Adrenal gland (tissue), 5 donors: Measurements from ENCODE around the gene ACTR6.

ENCODE experiments used
- POLR2A ChIP-seq, 2 donors: fragments of 450-650 bp; IDR thresholded peaks; one replicate each; pipeline ENCODE4 v1.6.1; 2017; ENCODE audit warnings: antibody characterized with exemption in 2 of 2, mild to moderate bottlenecking in 2 of 2, moderate library complexity in 1 of 2
- TF ChIP-seq, protein P1 (sequence below), 6 experiments: fragments of 450-650 bp in 4 of 6; fragments of 200-600 bp in 2 of 6; sonication (generic) in 1 of 6; IDR thresholded peaks; 1 replicate in 5 of 6; 2 replicates in 1 of 6; pipeline versions ENCODE4 v1.5.1 to v1.8.0; 2016 to 2021; ENCODE audit warnings: antibody characterized with exemption in 6 of 6, mild to moderate bottlenecking in 2 of 6, moderate library complexity in 1 of 6
- donor health status: DM: no; HTN: no; CAD: no.

DNA sequence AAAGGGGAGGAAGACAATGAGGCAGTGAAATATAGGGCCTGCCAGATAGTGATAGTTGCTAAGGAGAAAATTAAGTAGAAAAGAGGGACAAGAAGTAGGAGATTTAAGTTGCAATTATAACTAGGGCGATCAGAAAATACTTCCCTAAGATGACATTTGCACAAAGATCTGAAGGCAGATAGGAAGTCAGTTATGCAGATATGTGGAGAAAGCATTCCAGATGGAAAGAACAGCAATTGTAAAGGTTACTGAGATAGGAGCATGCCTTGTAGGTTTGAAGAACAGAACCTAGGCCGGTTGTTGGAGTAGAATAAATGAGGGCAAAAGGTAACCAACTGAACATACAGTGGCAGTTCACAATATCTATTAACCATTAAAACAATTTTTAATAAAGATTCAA, 21.4 kb upstream of the ACTR6 start:
- no peak for TF ChIP-seq POLR2A (IDR thresholded peaks at IDR 0.05)
- TF ChIP-seq, protein P1, sequence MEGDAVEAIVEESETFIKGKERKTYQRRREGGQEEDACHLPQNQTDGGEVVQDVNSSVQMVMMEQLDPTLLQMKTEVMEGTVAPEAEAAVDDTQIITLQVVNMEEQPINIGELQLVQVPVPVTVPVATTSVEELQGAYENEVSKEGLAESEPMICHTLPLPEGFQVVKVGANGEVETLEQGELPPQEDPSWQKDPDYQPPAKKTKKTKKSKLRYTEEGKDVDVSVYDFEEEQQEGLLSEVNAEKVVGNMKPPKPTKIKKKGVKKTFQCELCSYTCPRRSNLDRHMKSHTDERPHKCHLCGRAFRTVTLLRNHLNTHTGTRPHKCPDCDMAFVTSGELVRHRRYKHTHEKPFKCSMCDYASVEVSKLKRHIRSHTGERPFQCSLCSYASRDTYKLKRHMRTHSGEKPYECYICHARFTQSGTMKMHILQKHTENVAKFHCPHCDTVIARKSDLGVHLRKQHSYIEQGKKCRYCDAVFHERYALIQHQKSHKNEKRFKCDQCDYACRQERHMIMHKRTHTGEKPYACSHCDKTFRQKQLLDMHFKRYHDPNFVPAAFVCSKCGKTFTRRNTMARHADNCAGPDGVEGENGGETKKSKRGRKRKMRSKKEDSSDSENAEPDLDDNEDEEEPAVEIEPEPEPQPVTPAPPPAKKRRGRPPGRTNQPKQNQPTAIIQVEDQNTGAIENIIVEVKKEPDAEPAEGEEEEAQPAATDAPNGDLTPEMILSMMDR (IDR thresholded peaks at IDR 0.05), result no peak
